Activated CD8-positive, alpha-beta T cell treated with anti-CD3 and anti-CD28 coated beads for 36 hours (primary cell): ENCODE results near the gene HACD2. TPM values are rescaled to one million over a fixed set of nuclear protein-coding genes. Genes with fewer than 3 reads are reported as not detected.

Experiments
- ATAC-seq: fragments of 200-7000 bp; cut with Tn5 transposase; one replicate; pipeline ENCODE4 v1.10.0; 2021; ENCODE audit warnings: mild to moderate bottlenecking, moderate library complexity
- CTCF ChIA-PET: fragments of 350-600 bp; sonication (Branson Sonifier 250); formaldehyde crosslinking; loops from one replicate; lab custom pipeline; 2021; ENCODE audit warnings: antibody characterized with exemption; lab: Charles Lee
- POLR2A ChIA-PET: fragments of 350-600 bp; sonication (Branson Sonifier 250); formaldehyde crosslinking; loops from one replicate; lab custom pipeline; 2021; ENCODE audit warnings: antibody characterized with exemption; lab: Charles Lee
- DNase-seq: peaks from one replicate; pipeline ENCODE4 v3.0.0-alpha.2; 2020
- H3K27ac Mint-ChIP-seq: one replicate; pipeline ENCODE4 v1.8.0; 2021; ENCODE audit warnings: mild to moderate bottlenecking, mixed read lengths
- H3K27me3 Mint-ChIP-seq: one replicate; pipeline ENCODE4 v1.8.0; 2021; ENCODE audit warnings: mixed read lengths
- H3K36me3 Mint-ChIP-seq: one replicate; pipeline ENCODE4 v1.8.0; 2021; ENCODE audit warnings: low read depth, mixed read lengths
- H3K4me1 Mint-ChIP-seq: one replicate; pipeline ENCODE4 v1.8.0; 2021; ENCODE audit warnings: low read depth, mixed read lengths
- H3K4me3 Mint-ChIP-seq: one replicate; pipeline ENCODE4 v1.8.0; 2021; ENCODE audit warnings: mild to moderate bottlenecking, moderate library complexity, mixed read lengths
- H3K9me3 Mint-ChIP-seq: one replicate; pipeline ENCODE4 v1.8.0; 2021; ENCODE audit warnings: mixed read lengths
- CTCF ChIP-seq: fragments of 200-600 bp; IDR thresholded peaks from one replicate; pipeline ENCODE4 v1.8.0; 2022; ENCODE audit warnings: antibody characterized with exemption, mild to moderate bottlenecking
- intact Hi-C: fragments of 100-400 bp; cut with micrococcal nuclease; formaldehyde crosslinking; loops from one replicate; pipeline ENCODE4 v1.10.0; 2022
- total RNA-seq, 2 experiments: library from RNA; stranded (reverse); gene quantifications; one replicate each; pipeline ENCODE4 v1.2.3, GENCODE V29; 2021

The HACD2 gene
- total RNA-seq, 2 experiments from 2014 or later: 25.1 to 26.9 TPM

DNA sequence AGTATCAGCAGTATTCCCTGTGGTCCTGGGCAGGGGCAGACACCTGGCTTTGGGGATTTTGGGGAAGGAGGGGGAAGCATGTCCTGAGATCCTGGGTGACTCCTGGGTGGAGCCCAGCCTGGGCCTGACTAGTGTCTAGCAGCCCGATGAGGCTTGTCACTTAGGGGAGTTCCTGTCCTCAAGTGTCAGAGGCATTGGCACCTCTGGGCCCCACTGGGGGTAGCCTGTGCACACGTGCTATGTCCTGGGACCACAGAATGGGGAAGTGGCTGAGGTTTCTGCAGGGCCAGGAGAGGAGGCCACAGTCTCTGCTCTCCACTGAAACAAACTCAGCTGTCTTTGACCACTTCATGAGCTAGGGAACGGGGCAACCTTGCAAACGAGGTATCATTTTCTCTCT lies 104.4 kb downstream of the HACD2 start:
- CTCF ChIA-PET: interaction anchor here (1.2 kb wide), 1 partner anchor 78 kb away, joined by 3 read pairs; no protein-coding TSS in a partner anchor
- Mint-ChIP-seq H3K4me3 (no peak overlapping the region), H3K27ac (no peak overlapping the region), H3K27me3 (peaks cover 11% of the 10 kb centered on the region), H3K4me1 (no peaks in the 10 kb centered on the region), H3K36me3 (no peaks in the 10 kb centered on the region), H3K9me3 (no peaks in the 10 kb centered on the region)
- POLR2A ChIA-PET: no interaction called here
- ATAC-seq: no peak
- TF ChIP-seq CTCF: no peak
- intact Hi-C loops: no loop called here
- DNase-seq: no peak

DNA sequence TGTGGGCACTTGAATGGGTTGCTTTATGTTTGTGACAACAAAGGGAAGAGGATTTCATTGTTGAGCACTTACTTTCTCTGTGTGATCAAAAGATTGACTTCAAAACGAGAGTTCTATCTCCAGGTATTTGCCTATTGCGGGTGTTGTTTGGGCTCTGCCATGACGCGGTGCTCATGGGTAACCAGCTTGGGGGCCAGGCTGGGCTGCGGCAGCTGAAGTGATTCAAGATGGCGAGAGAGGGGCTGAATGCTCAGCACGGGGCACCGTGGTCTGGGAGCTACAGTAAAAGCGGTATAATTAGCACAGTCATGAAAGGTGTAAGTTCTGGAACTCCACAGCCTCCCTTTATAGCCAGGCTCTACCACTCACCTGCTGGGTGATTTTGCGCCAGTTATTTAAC lies 105.0 kb downstream of the HACD2 start:
- ATAC-seq (no peak), DNase-seq (no peak)
- Mint-ChIP-seq H3K4me3 (no peak overlapping the region), H3K4me1 (peaks cover 3% of the 10 kb centered on the region), H3K9me3 (no peaks in the 10 kb centered on the region), H3K36me3 (no peaks in the 10 kb centered on the region), H3K27ac (no peak overlapping the region), H3K27me3 (peaks cover 15% of the 10 kb centered on the region)
- POLR2A ChIA-PET: no interaction called here
- no peak for TF ChIP-seq CTCF
- CTCF ChIA-PET: interaction anchor here (0.7 to 1.2 kb wide), 2 partner anchors 9 to 79 kb away, joined by 3 read pairs; no protein-coding TSS in a partner anchor
- intact Hi-C loops: no loop called here

DNA sequence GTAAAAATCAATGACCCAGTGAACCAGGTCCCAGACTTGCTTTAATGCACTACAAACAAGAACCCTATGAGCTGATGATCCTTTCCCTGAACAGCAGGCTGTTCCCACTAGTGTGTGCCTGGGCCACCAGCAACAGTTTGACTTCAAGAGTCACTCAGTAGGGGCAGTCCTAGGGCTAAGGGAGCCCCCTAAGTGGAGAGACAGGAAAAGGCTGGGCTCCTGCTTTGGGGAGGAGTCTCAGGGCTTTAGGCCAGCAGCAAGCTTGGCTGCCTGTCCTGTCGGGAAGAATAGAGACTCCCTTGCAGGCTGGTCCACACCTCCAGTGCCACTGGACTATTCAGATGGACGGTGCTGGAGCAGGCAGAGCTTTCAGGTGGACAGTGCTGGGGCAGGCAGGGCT lies 106.5 kb downstream of the HACD2 start:
- Mint-ChIP-seq H3K4me3 (no peak overlapping the region), H3K27ac (no peak overlapping the region), H3K9me3 (no peaks in the 10 kb centered on the region), H3K27me3 (peaks cover 15% of the 10 kb centered on the region), H3K4me1 (peaks cover 3% of the 10 kb centered on the region), H3K36me3 (no peaks in the 10 kb centered on the region)
- ChIA-PET POLR2A (no interaction called here), CTCF (interaction anchor here (1.3 kb wide), 1 partner anchor 12 kb away, joined by 3 read pairs; no protein-coding TSS in a partner anchor)
- DNase-seq: no peak
- no peak for TF ChIP-seq CTCF
- ATAC-seq: no peak
- intact Hi-C loops: no loop called here

DNA sequence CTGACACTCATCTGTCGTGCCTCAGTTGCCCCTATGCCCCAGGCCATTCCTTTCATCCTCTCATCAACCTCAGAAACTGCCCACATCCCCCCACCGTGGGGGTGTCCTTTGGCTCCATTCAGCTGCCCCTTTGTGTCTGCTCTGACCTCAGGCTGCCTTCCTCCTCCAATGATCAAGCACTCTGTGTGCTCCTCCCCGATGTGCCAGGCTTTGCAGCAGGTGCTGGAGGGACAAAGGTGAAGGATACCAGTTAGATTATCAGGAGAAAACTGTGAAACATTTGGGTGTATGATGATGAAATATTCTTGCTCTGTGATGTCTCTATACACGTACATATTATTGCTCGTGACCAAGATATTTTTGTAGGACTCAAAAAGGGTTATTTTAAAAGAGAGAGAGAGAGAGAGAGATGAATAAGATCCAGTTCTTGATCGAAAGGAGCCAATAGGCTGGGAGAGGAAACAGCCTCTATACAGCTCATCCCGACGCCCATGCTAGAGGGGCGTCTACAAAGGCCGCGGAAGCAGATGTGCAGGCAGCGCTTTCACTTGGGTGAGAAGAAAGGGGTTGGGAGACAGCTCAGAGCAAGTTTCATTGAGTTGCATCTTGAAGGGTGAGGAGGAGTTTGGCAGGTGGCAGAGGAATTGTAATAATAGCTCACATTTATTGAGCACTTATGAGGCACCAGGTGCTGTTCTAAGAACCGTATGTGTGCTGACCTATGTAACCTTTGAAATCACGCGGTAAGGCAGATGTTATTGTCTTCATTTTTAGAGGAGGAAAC lies 107.7 kb downstream of the HACD2 start:
- POLR2A ChIA-PET: no interaction called here
- Mint-ChIP-seq H3K4me1 (peaks cover 3% of the 10 kb centered on the region), H3K9me3 (no peaks in the 10 kb centered on the region), H3K36me3 (no peaks in the 10 kb centered on the region), H3K27ac (no peak overlapping the region), H3K4me3 (no peak overlapping the region), H3K27me3 (peaks cover 15% of the 10 kb centered on the region)
- no peak for ATAC-seq
- no peak for DNase-seq
- CTCF ChIA-PET: interaction anchor here (1.3 to 1.9 kb wide), 2 partner anchors 11 to 12 kb away, joined by 3 to 5 read pairs; no protein-coding TSS in a partner anchor
- TF ChIP-seq CTCF: no peak
- intact Hi-C loops: no loop called here

- no peak overlapping the region for H3K4me3 Mint-ChIP-seq
- no peaks in the 10 kb centered on the region for H3K9me3 Mint-ChIP-seq
- CTCF ChIA-PET: interaction anchor here (0.6 kb wide), 1 partner anchor 13 kb away, joined by 3 read pairs; no protein-coding TSS in a partner anchor
- peaks cover 3% of the 10 kb centered on the region for H3K4me1 Mint-ChIP-seq
- POLR2A ChIA-PET: interaction anchor here (1.3 kb wide), 1 partner anchor 49 kb away, joined by 4 read pairs; no protein-coding TSS in a partner anchor
- no peak for TF ChIP-seq CTCF
- H3K27me3 Mint-ChIP-seq: peaks cover 15% of the 10 kb centered on the region
- intact Hi-C loops: no loop called here
- DNase-seq (no peak), ATAC-seq (no peak)
- H3K27ac Mint-ChIP-seq: no peak overlapping the region
- H3K36me3 Mint-ChIP-seq: no peaks in the 10 kb centered on the region
Observed at GRCh38 chr3:123475786-123476185, 109.1 kb downstream of the HACD2 start.
